AG04450 (cell line): ENCODE data around the gene SRSF2. TPM values are rescaled to one million over a fixed set of nuclear protein-coding genes. Genes with fewer than 3 reads are reported as not detected.

Experiments
- CTCF ChIA-PET: fragments of 300-600, 350-600 bp; formaldehyde crosslinking; extraction: SDS; loops from one replicate; lab custom pipeline; 2022; ENCODE audit warnings: antibody characterized with exemption, inconsistent platforms; lab: Charles Lee
- POLR2A ChIA-PET: fragments of 350-600 bp; formaldehyde crosslinking; extraction: SDS; loops from one replicate; lab custom pipeline; 2021; ENCODE audit warnings: antibody characterized with exemption, inconsistent platforms; lab: Yijun Ruan, JAX
- DNase-seq: peaks from one replicate; pipeline ENCODE4 v3.0.0-alpha.2; 2011; ENCODE audit warnings: low read depth, low spot score
- H3K27ac ChIP-seq: one replicate; pipeline ENCODE4 v1.5.1; 2012; ENCODE audit warnings: low read depth, low read length, control low read depth
- H3K27me3 ChIP-seq: one replicate; pipeline ENCODE4 v1.6.0; 2012; ENCODE audit warnings: low read length; ENCODE audit not compliant: control insufficient read depth, insufficient read depth
- H3K4me3 ChIP-seq: 2 replicates; pipeline ENCODE4 v1.5.1; 2011; ENCODE audit warnings: mild to moderate bottlenecking, low read depth, low read length, control low read depth
- H3K9me3 ChIP-seq: 2 replicates; pipeline ENCODE4 v1.5.1; 2012; ENCODE audit warnings: low read length; ENCODE audit not compliant: control insufficient read depth, insufficient read depth
- CTCF ChIP-seq: IDR thresholded peaks from 2 replicates; pipeline ENCODE4 v1.5.1; 2011; ENCODE audit warnings: low read depth, low read length, control low read depth, inconsistent platforms
- polyA plus RNA-seq: library from polyadenylated mRNA; depleted of rRNA; stranded (reverse); fragments of >200 nt; gene quantifications from 2 replicates; pipeline ENCODE4 v1.2.3, GENCODE V29; 2011

SRSF2 gene
- polyA plus RNA-seq, 1 experiment: 184 TPM

GRCh38 chr17:76738468-76738850 is 1.3 kb upstream of the SRSF2 start:
- ChIA-PET POLR2A (interaction anchor here (1.2 to 5.4 kb wide), 4 partner anchors 12 to 547 kb away, joined by 3 to 41 read pairs (median 7); partner anchors contain the start of genes JMJD6 and METTL23), CTCF (interaction anchor here (0.9 to 1.0 kb wide), 3 partner anchors 8 to 326 kb away, joined by 3 to 4 read pairs (median 3); no protein-coding TSS in a partner anchor)
- Histone ChIP-seq H3K27me3 (no peaks in the 10 kb centered on the region), H3K9me3 (no peaks in the 10 kb centered on the region; the same call in 1 of the 2 replicates), H3K27ac (peak overlapping the region; percentile 89), H3K4me3 (peak overlapping the region; percentile 91)
- DNase-seq: no peak
- TF ChIP-seq CTCF: no peak

- H3K27me3 ChIP-seq: no peaks in the 10 kb centered on the region
- H3K4me3 ChIP-seq: peak within 1 kb of the TSS; percentile 96
- peak within 1 kb of the TSS; percentile 96 for H3K27ac ChIP-seq
- no peak for TF ChIP-seq CTCF
- H3K9me3 ChIP-seq: no peaks in the 10 kb centered on the region; the same call in 1 of the 2 replicates
- ChIA-PET CTCF (interaction anchor here (0.9 to 1.0 kb wide), 2 partner anchors 9 to 215 kb away, joined by 3 read pairs; no protein-coding TSS in a partner anchor), POLR2A (interaction anchor here (0.6 to 5.4 kb wide), 9 partner anchors 11 to 548 kb away, joined by 3 to 41 read pairs (median 3); partner anchors contain the start of genes JMJD6 and METTL23)
- peak; percentile 90 for DNase-seq
Measured at GRCh38 chr17:76737676-76738467, 741 bp upstream of the SRSF2 start, which contains the start of gene MFSD11. TSS of gene MFSD11 (plus strand) at chr17:76738119. CDS start at chr17:76738353, 234 bp downstream.

- H3K27ac ChIP-seq: peak overlapping the region; percentile 91
- CTCF ChIA-PET: interaction anchor here (0.7 to 1.0 kb wide), 2 partner anchors 9 to 11 kb away, joined by 3 read pairs; no protein-coding TSS in a partner anchor
- no peak for DNase-seq
- POLR2A ChIA-PET: interaction anchor here (0.5 to 5.4 kb wide), 9 partner anchors 10 to 221 kb away, joined by 3 to 41 read pairs (median 5); partner anchors contain the start of genes JMJD6 and METTL23
- no peaks in the 10 kb centered on the region for H3K27me3 ChIP-seq
- H3K4me3 ChIP-seq: peak overlapping the region; percentile 96
- no peaks in the 10 kb centered on the region; the same call in 1 of the 2 replicates for H3K9me3 ChIP-seq
- peak; percentile 30; the same call in 1 of the 2 replicates for TF ChIP-seq CTCF
Measured at GRCh38 chr17:76736349-76737081, 616 bp downstream of the SRSF2 start.

GRCh38 chr17:76735586-76736348 is 1.4 kb downstream of the SRSF2 start:
- ChIA-PET POLR2A (interaction anchor here (0.8 to 5.4 kb wide), 4 partner anchors 9 to 189 kb away, joined by 3 to 41 read pairs (median 9); partner anchors contain the start of genes JMJD6 and METTL23), CTCF (interaction anchor here (1.0 kb wide), 1 partner anchor 8 kb away, joined by 3 read pairs; no protein-coding TSS in a partner anchor)
- H3K9me3 ChIP-seq: no peaks in the 10 kb centered on the region; the same call in 1 of the 2 replicates
- TF ChIP-seq CTCF: no peak
- H3K27ac ChIP-seq: peak overlapping the region; percentile 39
- DNase-seq: no peak
- peak overlapping the region; percentile 96 for H3K4me3 ChIP-seq
- no peaks in the 10 kb centered on the region for H3K27me3 ChIP-seq
